IMR-90 (cell line): ENCODE data around the gene RB1. TPM values are rescaled to one million over a fixed set of nuclear protein-coding genes. Genes with fewer than 3 reads are reported as not detected.

Experiments used
- ATAC-seq: fragments of 200-7000 bp; cut with Tn5 transposase; 2 replicates; pipeline ENCODE4 v1.9.1; 2020; ENCODE audit warnings: low read depth, mild to moderate bottlenecking, moderate library complexity
- BruUV-seq: library from RNA; stranded (reverse); fragments of 400-500 nt; replicated peaks from 2 replicates; lab custom pipeline; 2021; lab: Mats Ljungman, UMichigan
- CTCF ChIA-PET: fragments of 300-600 bp; formaldehyde crosslinking; extraction: SDS; loops from one replicate; lab custom pipeline; 2021; ENCODE audit warnings: antibody characterized with exemption; lab: Yijun Ruan, JAX
- POLR2A ChIA-PET: fragments of 300-600 bp; sonication (Branson Sonifier 250); formaldehyde crosslinking; loops from one replicate; lab custom pipeline; 2022; ENCODE audit warnings: antibody characterized with exemption; ENCODE audit not compliant: unreplicated experiment; lab: Charles Lee
- DNase-seq: peaks from one replicate; pipeline ENCODE4 v3.0.0; 2013
- H2AFZ ChIP-seq: replicated peaks from 2 replicates; pipeline ENCODE3; 2013; ENCODE audit warnings: low read length, mild to moderate bottlenecking; ENCODE audit not compliant: poor library complexity
- H2AK5ac ChIP-seq: 2 replicates; pipeline ENCODE4 v1.6.1; 2013; ENCODE audit warnings: low read depth, low read length, inconsistent platforms
- H2AK9ac ChIP-seq: replicated peaks from 2 replicates; pipeline ENCODE3; 2013; ENCODE audit warnings: mild to moderate bottlenecking, low read depth, low read length, moderate library complexity; ENCODE audit not compliant: poor library complexity
- H2BK120ac ChIP-seq: 2 replicates; pipeline ENCODE4 v1.6.1; 2013; ENCODE audit warnings: low read depth, low read length, inconsistent platforms
- H2BK15ac ChIP-seq: 3 replicates; pipeline ENCODE4 v1.6.1; 2013; ENCODE audit warnings: low read depth, low read length, inconsistent platforms
- H2BK20ac ChIP-seq: 2 replicates; pipeline ENCODE4 v1.6.1; 2013; ENCODE audit warnings: low read depth, mild to moderate bottlenecking, inconsistent platforms, low read length, moderate library complexity
- H2BK5ac ChIP-seq: 2 replicates; pipeline ENCODE4 v1.6.1; 2013; ENCODE audit warnings: mild to moderate bottlenecking, low read depth, low read length, inconsistent platforms; ENCODE audit not compliant: poor library complexity, severe bottlenecking
- H3K14ac ChIP-seq: replicated peaks from 2 replicates; pipeline ENCODE4 v1.6.1; 2013; ENCODE audit warnings: low read depth, low read length, inconsistent platforms
- H3K18ac ChIP-seq: 2 replicates; pipeline ENCODE4 v1.6.1; 2013; ENCODE audit warnings: low read depth, low read length, control low read depth
- H3K23ac ChIP-seq: 2 replicates; pipeline ENCODE4 v1.6.1; 2013; ENCODE audit warnings: low read depth, low read length, inconsistent platforms
- H3K27ac ChIP-seq: 2 replicates; pipeline ENCODE4 v1.5.1; 2013; ENCODE audit warnings: mild to moderate bottlenecking, control low read depth, low read length; ENCODE audit not compliant: insufficient read depth
- H3K27me3 ChIP-seq: 2 replicates; pipeline ENCODE4 v1.6.1; 2013; ENCODE audit warnings: low read length; ENCODE audit not compliant: control insufficient read depth, insufficient read depth
- H3K36me3 ChIP-seq: 2 replicates; pipeline ENCODE4 v1.6.1; 2013; ENCODE audit warnings: low read length, mixed read lengths; ENCODE audit not compliant: control insufficient read depth, insufficient read depth
- H3K4ac ChIP-seq: 2 replicates; pipeline ENCODE4 v1.6.1; 2013; ENCODE audit warnings: low read depth, low read length, inconsistent platforms
- H3K4me1 ChIP-seq: 2 replicates; pipeline ENCODE4 v1.6.1; 2013; ENCODE audit warnings: low read length, mixed read lengths; ENCODE audit not compliant: control insufficient read depth, insufficient read depth
- H3K4me2 ChIP-seq: 2 replicates; pipeline ENCODE4 v1.6.1; 2013; ENCODE audit warnings: low read depth, mild to moderate bottlenecking, control low read depth, low read length, moderate library complexity
- H3K4me3 ChIP-seq: 2 replicates; pipeline ENCODE4 v1.5.1; 2013; ENCODE audit warnings: low read depth, mild to moderate bottlenecking, control low read depth, low read length, moderate library complexity; ENCODE audit not compliant: insufficient read depth
- H3K56ac ChIP-seq: 2 replicates; pipeline ENCODE4 v1.6.1; 2013; ENCODE audit warnings: low read length, inconsistent platforms; ENCODE audit not compliant: insufficient read depth; ENCODE audit errors: extremely low read depth
- H3K79me1 ChIP-seq, 2 experiments: 2 replicates each; pipeline ENCODE4 v1.6.1; 2013; ENCODE audit warnings: low read length in 2 of 2, inconsistent platforms in 1 of 2, low read depth in 1 of 2
- H3K9ac ChIP-seq: 2 replicates; pipeline ENCODE4 v1.6.1; 2013; ENCODE audit warnings: low read depth, low read length, control low read depth
- H3K9me1 ChIP-seq: 2 replicates; pipeline ENCODE4 v1.6.1; 2013; ENCODE audit warnings: low read length, inconsistent platforms; ENCODE audit not compliant: insufficient read depth
- H3K9me3 ChIP-seq: 2 replicates; pipeline ENCODE4 v1.6.1; 2013; ENCODE audit warnings: low read length; ENCODE audit not compliant: control insufficient read depth, insufficient read depth
- H4K20me1 ChIP-seq: 2 replicates; pipeline ENCODE4 v1.6.1; 2013; ENCODE audit warnings: low read length, inconsistent platforms; ENCODE audit not compliant: insufficient read depth
- H4K5ac ChIP-seq: 2 replicates; pipeline ENCODE4 v1.6.1; 2013; ENCODE audit warnings: mild to moderate bottlenecking, low read depth, low read length, control low read depth
- H4K8ac ChIP-seq, 2 experiments: 2 replicates each; pipeline ENCODE4 v1.6.1; 2013; ENCODE audit warnings: low read depth in 2 of 2, low read length in 2 of 2, control low read depth in 1 of 2, inconsistent platforms in 1 of 2
- H4K91ac ChIP-seq: 2 replicates; pipeline ENCODE4 v1.6.1; 2013; ENCODE audit warnings: low read depth, low read length, inconsistent platforms; ENCODE audit not compliant: insufficient read depth
- CEBPB ChIP-seq: IDR thresholded peaks from 2 replicates; pipeline ENCODE4 v1.6.1; 2012; ENCODE audit warnings: low read depth, low read length, improper control_type of control experiment
- ELK1 ChIP-seq: fragments of 150-350 bp; IDR thresholded peaks from 2 replicates; pipeline ENCODE4 v1.6.1; 2016; ENCODE audit warnings: low read depth, mild to moderate bottlenecking, low read length, moderate library complexity, borderline replicate concordance
- FOS ChIP-seq: fragments of 150-350 bp; IDR thresholded peaks from 2 replicates; pipeline ENCODE4 v1.6.1; 2016; ENCODE audit warnings: low read depth, low read length
- MAFK ChIP-seq: IDR thresholded peaks from 2 replicates; pipeline ENCODE4 v1.6.1; 2012; ENCODE audit warnings: low read depth, low read length, improper control_type of control experiment
- MAZ ChIP-seq: IDR thresholded peaks from 2 replicates; pipeline ENCODE4 v1.6.1; 2012; ENCODE audit warnings: low read depth, mild to moderate bottlenecking, low read length, improper control_type of control experiment, moderate library complexity, borderline replicate concordance
- MXI1 ChIP-seq: IDR thresholded peaks from 2 replicates; pipeline ENCODE4 v1.6.1; 2012; ENCODE audit warnings: low read depth, mild to moderate bottlenecking, low read length, moderate library complexity, borderline replicate concordance
- NFE2L2 ChIP-seq: fragments of 150-350 bp; IDR thresholded peaks from 2 replicates; pipeline ENCODE4 v1.6.1; 2016; ENCODE audit warnings: low read depth, mild to moderate bottlenecking, low read length
- RAD21 ChIP-seq: IDR thresholded peaks from 2 replicates; pipeline ENCODE4 v1.6.1; 2012; ENCODE audit warnings: low read length, improper control_type of control experiment
- RCOR1 ChIP-seq: IDR thresholded peaks from 2 replicates; pipeline ENCODE4 v1.6.1; 2012; ENCODE audit warnings: mild to moderate bottlenecking, low read length, improper control_type of control experiment; ENCODE audit not compliant: insufficient replicate concordance
- SMC3 ChIP-seq: fragments of 150-350 bp; IDR thresholded peaks from 2 replicates; pipeline ENCODE4 v1.6.1; 2016; ENCODE audit warnings: low read depth, mild to moderate bottlenecking, antibody characterized with exemption, low read length, moderate library complexity
- USF2 ChIP-seq: fragments of 150-350 bp; IDR thresholded peaks from 2 replicates; pipeline ENCODE4 v1.6.1; 2017; ENCODE audit warnings: mild to moderate bottlenecking, antibody characterized with exemption, low read length, low read depth
- WGBS, 2 experiments: methylation state at CpG; one replicate each; pipeline versions ENCODE4 v1.1.5 to v1.1.7; 2013; ENCODE audit warnings: missing lambda C conversion rate in 2 of 2; ENCODE audit not compliant: insufficient read length in 1 of 2; ENCODE audit errors: extremely low coverage in 2 of 2; 5-methylcytosine and 5-hydroxymethylcytosine counted together
- dilution Hi-C: fragments of 300-500 bp; cut with HindIII; formaldehyde crosslinking; loops from one replicate; pipeline ENCODE4 v1.14.3; 2018; ENCODE audit warnings: low sequenced_read_pairs; ENCODE audit not compliant: unreplicated experiment
- in situ Hi-C: fragments of 300-500 bp; cut with MboI; formaldehyde crosslinking; loops from 3 replicates; pipeline ENCODE4 v1.14.3; 2019; ENCODE audit warnings: low sequenced_read_pairs, inconsistent platforms, mixed read lengths
- intact Hi-C: fragments of 100-400 bp; cut with micrococcal nuclease; formaldehyde crosslinking; loops from 2 replicates; pipeline ENCODE4 v1.10.0; 2022
- polyA plus RNA-seq, 3 experiments: library from polyadenylated mRNA; depleted of rRNA; stranded (reverse); fragments of >200 nt; gene quantifications; 2 replicates each; pipeline ENCODE4 v1.2.3, GENCODE V29; 2012; ENCODE audit warnings: low replicate concordance in 1 of 3
- total RNA-seq: library from RNA; depleted of rRNA; stranded (reverse); fragments of >200 nt; gene quantifications from 2 replicates; pipeline ENCODE4 v1.2.3, GENCODE V29; 2012

The RB1 gene
- total and polyA plus RNA-seq, 2 of the 4 experiments (the other 2 are of a cell fraction), result 11.4 to 15.4 TPM

- no peak overlapping the region for H2AK9ac ChIP-seq
- no peak overlapping the region for H2AK5ac ChIP-seq
- H3K27ac ChIP-seq, result no peak overlapping the region
- BruUV-seq, result no TSS peak
- H4K91ac ChIP-seq, result no peak overlapping the region
- no peaks in the 10 kb centered on the region for H3K4me1 ChIP-seq
- DNase-seq (no peak), ATAC-seq (no peak)
- no peaks in the 10 kb centered on the region for H4K20me1 ChIP-seq
- H2BK15ac ChIP-seq, result no peak overlapping the region
- H3K4me3 ChIP-seq, result no peak overlapping the region
- CTCF ChIA-PET, result no interaction called here
- in situ Hi-C loops (no loop called here), dilution Hi-C loops (no loop called here), intact Hi-C loops (no loop called here)
- no peak overlapping the region for H3K4ac ChIP-seq
- H3K14ac ChIP-seq, result no peak overlapping the region
- H3K23ac ChIP-seq, result no peak overlapping the region
- H4K8ac ChIP-seq, result no peak overlapping the region
- H2BK5ac ChIP-seq, result no peak overlapping the region
- no CpG with 5 or more reads among the region's 1 CpG for WGBS, 2 experiments
- TF ChIP-seq RAD21 (no peak), RCOR1 (no peak), SMC3 (no peak), USF2 (no peak), FOS (no peak), ELK1 (no peak), CEBPB (no peak), NFE2L2 (no peak), MAFK (no peak), MXI1 (no peak), MAZ (no peak)
- H3K36me3 ChIP-seq, result no peaks in the 10 kb centered on the region
- no peaks in the 10 kb centered on the region for H3K79me1 ChIP-seq
- no peak overlapping the region for H4K5ac ChIP-seq
- H2BK120ac ChIP-seq, result no peak overlapping the region
- no peak overlapping the region for H2BK20ac ChIP-seq
- no peak overlapping the region for H2AFZ ChIP-seq
- no peak overlapping the region for H3K56ac ChIP-seq
- no peak overlapping the region for H3K18ac ChIP-seq
- no peaks in the 10 kb centered on the region; the same call in 1 of the 2 replicates for H3K27me3 ChIP-seq
- H3K9ac ChIP-seq, result no peak overlapping the region
- H3K9me3 ChIP-seq, result no peaks in the 10 kb centered on the region
- H3K4me2 ChIP-seq, result no peak overlapping the region
- POLR2A ChIA-PET, result no interaction called here
- H3K9me1 ChIP-seq, result no peaks in the 10 kb centered on the region
These were observed 22.0 kb upstream of the RB1 start for GRCh38 chr13:48281556-48281955.
